ENCODE results near the gene MED13L.

MED13L gene

GRCh38 chr12:116150001-116150400, 127.5 kb downstream of the MED13L start:
- Histone ChIP-seq H3K9me3 (no peaks in the 10 kb centered on the region), H3K27me3 (no peaks in the 10 kb centered on the region), H3K27ac (no peak overlapping the region), H3K36me3 (no peaks in the 10 kb centered on the region), H3K4me3 (ENCODE audit: low read depth in 1 of 2, low read length in 1 of 2) (no peak overlapping the region), H3K4me1 (ENCODE audit: control insufficient read depth in 1 of 2, insufficient read depth in 1 of 2, low read depth in 1 of 2, low read length in 1 of 2) (peaks cover 11 to 23% of the 10 kb centered on the region in 2 experiments)
- TF ChIP-seq CTCF (IDR thresholded peaks at IDR 0.05) = no peak

- Histone ChIP-seq H3K4me3 (ENCODE audit: low read depth in 1 of 2, low read length in 1 of 2) (no peak overlapping the region), H3K9me3 (no peaks in the 10 kb centered on the region), H3K27me3 (no peaks in the 10 kb centered on the region), H3K27ac (no peak overlapping the region), H3K36me3 (no peaks in the 10 kb centered on the region), H3K4me1 (ENCODE audit: control insufficient read depth in 1 of 2, insufficient read depth in 1 of 2, low read depth in 1 of 2, low read length in 1 of 2) (peaks cover 17 to 22% of the 10 kb centered on the region in 2 experiments)
- TF ChIP-seq CTCF (IDR thresholded peaks at IDR 0.05) = no peak
Observed at GRCh38 chr12:116148844-116149243, 128.6 kb downstream of the MED13L start.

- H3K4me1 ChIP-seq (ENCODE audit: control insufficient read depth in 1 of 2, insufficient read depth in 1 of 2, low read depth in 1 of 2, low read length in 1 of 2) = peaks cover 26 to 30% of the 10 kb centered on the region in 2 experiments
Observed at GRCh38 chr12:116146386-116146785, 131.1 kb downstream of the MED13L start.

GRCh38 chr12:116145451-116145850, 132.0 kb downstream of the MED13L start:
- no peak overlapping the region for H3K27ac ChIP-seq
- H3K4me1 ChIP-seq (ENCODE audit: control insufficient read depth in 1 of 2, insufficient read depth in 1 of 2, low read depth in 1 of 2, low read length in 1 of 2) = peaks cover 26 to 30% of the 10 kb centered on the region in 2 experiments
- H3K4me3 ChIP-seq (ENCODE audit: low read depth in 1 of 2, low read length in 1 of 2) = no peak overlapping the region
- H3K36me3 ChIP-seq = no peaks in the 10 kb centered on the region
- TF ChIP-seq CTCF (IDR thresholded peaks at IDR 0.05) = no peak
- no peaks in the 10 kb centered on the region for H3K9me3 ChIP-seq
- H3K27me3 ChIP-seq = no peaks in the 10 kb centered on the region

More at GRCh38 chr12:116146386-116146785, 131.1 kb downstream of the MED13L start:
- TF ChIP-seq CTCF (IDR thresholded peaks at IDR 0.05) = no peak
- H3K27ac ChIP-seq = no peak overlapping the region
- no peaks in the 10 kb centered on the region for H3K9me3 ChIP-seq
- no peaks in the 10 kb centered on the region for H3K36me3 ChIP-seq
- H3K27me3 ChIP-seq = no peaks in the 10 kb centered on the region
- H3K4me3 ChIP-seq (ENCODE audit: low read depth in 1 of 2, low read length in 1 of 2) = no peak overlapping the region

GRCh38 chr12:116144384-116144783, 133.1 kb downstream of the MED13L start:
- no peak for TF ChIP-seq CTCF (IDR thresholded peaks at IDR 0.05)
- no peaks in the 10 kb centered on the region for H3K36me3 ChIP-seq
- H3K27me3 ChIP-seq = no peaks in the 10 kb centered on the region
- no peaks in the 10 kb centered on the region for H3K9me3 ChIP-seq
- no peak overlapping the region for H3K4me3 ChIP-seq (ENCODE audit: low read depth in 1 of 2, low read length in 1 of 2)
- H3K27ac ChIP-seq = peak overlapping the region; percentile 53
- peaks cover 26 to 30% of the 10 kb centered on the region in 2 experiments for H3K4me1 ChIP-seq (ENCODE audit: control insufficient read depth in 1 of 2, insufficient read depth in 1 of 2, low read depth in 1 of 2, low read length in 1 of 2)

- no peak overlapping the region for H3K4me3 ChIP-seq (ENCODE audit: low read depth in 1 of 2, low read length in 1 of 2)
- no peaks in the 10 kb centered on the region for H3K27me3 ChIP-seq
- H3K27ac ChIP-seq = peak overlapping the region; percentile 53
- H3K9me3 ChIP-seq = no peaks in the 10 kb centered on the region
- H3K4me1 ChIP-seq (ENCODE audit: control insufficient read depth in 1 of 2, insufficient read depth in 1 of 2, low read depth in 1 of 2, low read length in 1 of 2) = peaks cover 26 to 30% of the 10 kb centered on the region in 2 experiments
- no peaks in the 10 kb centered on the region for H3K36me3 ChIP-seq
- no peak for TF ChIP-seq CTCF (IDR thresholded peaks at IDR 0.05)
Observed at GRCh38 chr12:116143909-116144308, 133.6 kb downstream of the MED13L start.
